ENCODE data around the gene SHC1. TPM values are rescaled to one million over a fixed set of nuclear protein-coding genes. Genes with fewer than 3 reads are reported as not detected.

Gene SHC1
- total and polyA plus RNA-seq, 2 experiments from 2014 or later, result 66.8 to 80.3 TPM

GRCh38 chr1:155012776-155013602 lies 42.4 kb upstream of the SHC1 start:
- Histone ChIP-seq H3K4me3 (no peak overlapping the region), H3K27me3 (no peaks in the 10 kb centered on the region), H3K36me3 (peaks cover 3% of the 10 kb centered on the region), H3K27ac (no peak overlapping the region), H3K9me3 (ENCODE audit: low read depth) (no peaks in the 10 kb centered on the region), H3K4me1 (ENCODE audit: low read depth) (no peaks in the 10 kb centered on the region)
- no peak for TF ChIP-seq CTCF (IDR thresholded peaks at IDR 0.05; ENCODE audit: low read depth, low read length)
- no peak for DNase-seq (ENCODE audit: low read depth in 1 of 2, low spot score in 1 of 2)

- DNase-seq (ENCODE audit: low read depth in 1 of 2, low spot score in 1 of 2), result peak; percentile 69 to 74
- Histone ChIP-seq H3K27me3 (no peaks in the 10 kb centered on the region), H3K27ac (peak overlapping the region; percentile 33), H3K4me3 (no peak overlapping the region), H3K36me3 (peaks cover 3% of the 10 kb centered on the region), H3K4me1 (ENCODE audit: low read depth) (no peaks in the 10 kb centered on the region), H3K9me3 (ENCODE audit: low read depth) (no peaks in the 10 kb centered on the region)
- TF ChIP-seq CTCF (IDR thresholded peaks at IDR 0.05; ENCODE audit: low read depth, low read length), result no peak
These were observed 41.5 kb upstream of the SHC1 start for GRCh38 chr1:155012026-155012546.

DNA sequence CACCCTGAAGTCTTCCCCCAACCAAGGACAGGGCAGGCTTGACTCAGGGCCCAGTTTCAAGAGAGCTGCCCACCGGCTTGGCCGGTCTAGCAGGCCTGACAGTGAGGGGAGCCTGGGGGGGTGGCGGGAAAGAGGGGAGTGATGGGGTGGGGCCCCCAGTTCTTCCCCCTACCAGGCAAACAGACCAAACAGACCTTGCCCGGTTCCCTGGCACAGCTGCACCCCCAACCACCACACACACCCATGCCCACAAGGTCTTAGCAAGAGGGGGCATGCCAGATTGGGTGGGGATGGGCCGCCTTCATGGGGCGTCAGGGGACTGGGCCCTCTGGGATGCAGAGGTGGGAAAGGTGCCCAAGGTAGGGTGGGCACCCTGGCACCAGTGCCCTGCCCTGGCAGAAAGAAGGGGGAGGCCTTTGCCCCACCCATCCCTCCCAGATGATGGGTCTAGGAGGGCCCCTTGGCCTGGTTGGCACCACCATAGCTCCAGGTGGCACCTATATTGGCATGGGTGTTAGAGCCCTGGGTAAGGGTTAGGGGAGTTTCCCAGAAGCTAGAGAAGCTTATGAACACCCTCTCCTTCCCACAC lies 41.0 kb upstream of the SHC1 start:
- Histone ChIP-seq H3K4me3 (no peak overlapping the region), H3K9me3 (ENCODE audit: low read depth) (no peaks in the 10 kb centered on the region), H3K27me3 (no peaks in the 10 kb centered on the region), H3K4me1 (ENCODE audit: low read depth) (no peaks in the 10 kb centered on the region), H3K27ac (no peak overlapping the region), H3K36me3 (peaks cover 2% of the 10 kb centered on the region)
- DNase-seq (ENCODE audit: low read depth in 1 of 2, low spot score in 1 of 2), result no peak
- no peak for TF ChIP-seq CTCF (IDR thresholded peaks at IDR 0.05; ENCODE audit: low read depth, low read length)

GRCh38 chr1:155011004-155011416 lies 40.5 kb upstream of the SHC1 start:
- no peak overlapping the region for H3K4me3 ChIP-seq
- no peaks in the 10 kb centered on the region for H3K27me3 ChIP-seq
- no peaks in the 10 kb centered on the region for H3K36me3 ChIP-seq
- no peak for DNase-seq (ENCODE audit: low read depth in 1 of 2, low spot score in 1 of 2)
- H3K4me1 ChIP-seq (ENCODE audit: low read depth), result no peaks in the 10 kb centered on the region
- no peak for TF ChIP-seq CTCF (IDR thresholded peaks at IDR 0.05; ENCODE audit: low read depth, low read length)
- H3K9me3 ChIP-seq (ENCODE audit: low read depth), result no peaks in the 10 kb centered on the region
- H3K27ac ChIP-seq, result no peak overlapping the region

DNA sequence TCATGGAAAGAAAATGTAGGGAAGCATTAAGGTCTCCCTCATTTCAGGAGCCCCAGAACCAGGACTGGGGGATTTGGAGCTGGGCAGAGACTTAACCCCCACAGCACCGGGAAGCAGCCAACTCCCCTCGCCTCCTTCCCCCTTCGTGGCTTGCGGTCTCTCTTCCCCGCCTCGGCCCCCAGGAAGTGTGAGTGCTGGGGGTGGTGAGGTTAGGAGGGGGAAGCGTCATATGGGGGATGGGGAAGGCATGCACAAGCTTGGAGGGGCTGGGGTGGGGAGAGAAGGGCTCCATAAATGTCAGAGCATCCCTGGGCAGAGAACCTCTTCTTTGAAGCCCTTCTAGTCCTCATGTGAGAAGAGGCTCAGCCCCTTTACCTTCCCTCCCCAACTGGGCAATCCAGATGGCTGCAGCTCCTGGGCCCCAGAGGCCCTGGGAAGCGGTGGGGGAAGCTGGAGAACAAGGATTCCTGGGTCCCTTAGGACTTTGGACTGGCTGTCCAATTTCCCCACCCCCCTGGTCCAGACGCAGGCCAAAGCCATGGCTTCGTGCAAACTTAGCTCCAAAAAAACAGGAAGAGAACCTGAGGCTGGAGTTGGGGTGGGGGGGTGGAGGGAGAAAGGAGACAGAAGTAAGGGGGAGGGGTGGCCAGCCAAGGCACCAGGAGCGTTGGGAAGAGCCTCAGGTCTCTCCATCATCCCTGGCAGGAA lies 39.8 kb upstream of the SHC1 start:
- no peak overlapping the region for H3K27ac ChIP-seq
- no peaks in the 10 kb centered on the region for H3K4me1 ChIP-seq (ENCODE audit: low read depth)
- H3K27me3 ChIP-seq, result no peaks in the 10 kb centered on the region
- no peaks in the 10 kb centered on the region for H3K9me3 ChIP-seq (ENCODE audit: low read depth)
- TF ChIP-seq CTCF (IDR thresholded peaks at IDR 0.05; ENCODE audit: low read depth, low read length), result no peak
- H3K36me3 ChIP-seq, result no peaks in the 10 kb centered on the region
- H3K4me3 ChIP-seq, result no peak overlapping the region
- no peak for DNase-seq (ENCODE audit: low read depth in 1 of 2, low spot score in 1 of 2)

All from cardiac muscle cell (in vitro differentiated cells and primary cell).